Subcutaneous abdominal adipose tissue (tissue), 5 donors: ENCODE results near the gene CCDC187.

Source experiments
- H3K27ac ChIP-seq: one replicate; pipeline ENCODE4 v1.7.0; 2013; ENCODE audit warnings: low read depth, mild to moderate bottlenecking, inconsistent platforms, low read length, moderate library complexity
- H3K27me3 ChIP-seq, 5 donors: one replicate each; pipeline ENCODE4 v1.7.0; 2013; ENCODE audit warnings: low read length in 5 of 5, inconsistent platforms in 1 of 5; ENCODE audit not compliant: control insufficient read depth in 5 of 5, insufficient read depth in 4 of 5
- H3K36me3 ChIP-seq, 5 donors: one replicate each; pipeline ENCODE4 v1.7.0; 2013; ENCODE audit warnings: low read length in 5 of 5; ENCODE audit not compliant: control insufficient read depth in 5 of 5, insufficient read depth in 5 of 5
- H3K4me1 ChIP-seq, 5 donors: one replicate each; pipeline ENCODE4 v1.7.0; 2013; ENCODE audit warnings: low read length in 5 of 5, mild to moderate bottlenecking in 3 of 5, moderate library complexity in 1 of 5; ENCODE audit not compliant: control insufficient read depth in 5 of 5, insufficient read depth in 5 of 5
- H3K4me3 ChIP-seq, 5 donors: one replicate each; pipeline ENCODE4 v1.7.0; 2013; ENCODE audit warnings: low read length in 5 of 5, low read depth in 1 of 5
- H3K9ac ChIP-seq, 5 donors: one replicate each; pipeline ENCODE4 v1.7.0; 2013; ENCODE audit warnings: low read length in 5 of 5, mild to moderate bottlenecking in 4 of 5, moderate library complexity in 3 of 5
- H3K9me3 ChIP-seq, 5 donors: one replicate each; pipeline ENCODE4 v1.7.0; 2013; ENCODE audit warnings: low read length in 5 of 5; ENCODE audit not compliant: control insufficient read depth in 5 of 5
- donor health status: healthy.
- donor health status: healthy.
- donor health status: healthy.
- donor health status: healthy.
- donor health status: healthy.

CCDC187 gene

GRCh38 chr9:136314056-136314416 is 10.1 kb upstream of the CCDC187 start:
- H3K9me3 ChIP-seq, result peaks cover 4 to 11% (median 11%) of the 10 kb centered on the region in 5 donors
- H3K9ac ChIP-seq, result no peak overlapping the region
- no peak overlapping the region for H3K27ac ChIP-seq
- H3K36me3 ChIP-seq, result no peaks in the 10 kb centered on the region
- no peak overlapping the region for H3K4me3 ChIP-seq
- H3K4me1 ChIP-seq, result no peaks in the 10 kb centered on the region
- peaks cover 7 to 31% (median 26%) of the 10 kb centered on the region in 5 donors for H3K27me3 ChIP-seq

DNA sequence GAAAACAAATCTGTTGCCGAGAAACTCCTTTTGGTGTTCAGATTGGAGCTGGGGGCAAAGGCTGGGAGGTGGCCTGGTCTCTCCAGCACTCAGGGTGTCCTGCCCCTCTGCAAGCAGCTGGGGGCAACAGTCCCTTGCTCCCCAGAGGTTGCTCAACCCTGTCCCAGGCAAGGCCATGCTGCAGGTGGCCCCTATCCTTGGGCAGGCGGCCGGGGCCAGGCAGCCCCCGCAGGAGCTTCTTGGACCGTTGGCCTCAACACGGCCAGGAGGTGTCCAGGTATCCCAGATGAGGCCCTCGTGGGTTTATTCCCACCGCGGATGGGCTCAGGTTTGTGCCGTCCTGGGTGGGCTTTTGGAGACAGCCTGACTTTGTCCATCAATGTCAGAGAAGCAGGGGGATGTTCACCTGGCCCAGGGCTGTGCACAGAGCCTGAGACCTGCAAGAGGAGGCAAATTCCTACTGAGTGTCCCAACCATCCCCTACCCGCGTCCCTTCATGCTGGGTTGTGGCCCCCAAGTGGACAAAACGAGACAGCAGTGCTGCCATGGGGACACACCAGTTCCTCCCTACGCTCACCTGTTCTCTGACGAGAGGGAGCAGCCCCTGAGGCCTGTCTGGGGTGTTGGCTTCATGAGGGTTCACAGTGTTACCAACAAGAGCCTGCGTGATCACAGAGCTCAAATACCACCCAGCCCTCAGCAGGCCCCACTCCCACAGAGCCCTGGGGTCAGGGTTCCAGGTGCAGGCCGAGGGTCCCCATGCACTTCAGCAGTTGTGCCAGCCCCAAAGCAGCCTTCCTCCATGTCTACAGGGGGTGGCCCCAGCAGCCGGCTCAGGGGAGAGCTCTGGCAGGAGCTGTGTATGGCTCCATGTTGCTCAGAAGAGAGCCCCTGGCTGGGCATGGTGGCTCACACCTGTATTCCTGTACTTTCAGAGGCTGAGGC is 9.5 kb upstream of the CCDC187 start:
- no peak overlapping the region for H3K4me3 ChIP-seq

DNA sequence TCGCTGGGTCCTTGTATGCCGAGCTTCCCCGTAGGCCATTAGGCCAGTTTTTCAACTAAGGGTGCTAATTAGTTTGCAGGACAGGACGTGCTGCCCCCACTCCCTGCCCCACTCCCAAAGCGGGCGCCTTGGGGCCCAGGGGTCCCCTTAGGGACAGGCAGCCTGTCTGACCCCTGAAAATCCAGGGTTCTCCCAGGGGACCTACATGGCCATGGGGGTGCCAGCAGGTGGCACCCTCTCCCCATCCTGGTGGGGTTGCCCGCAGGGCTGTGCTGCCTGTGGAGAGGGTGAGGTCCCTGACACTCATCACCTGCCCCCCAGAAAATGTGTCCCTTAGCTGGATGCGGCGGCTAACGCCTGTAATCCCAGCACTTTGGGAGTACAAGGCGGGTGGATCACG is 8.5 kb upstream of the CCDC187 start:
- Histone ChIP-seq H3K4me1 (no peaks in the 10 kb centered on the region), H3K9me3 (peaks cover 4 to 11% (median 11%) of the 10 kb centered on the region in 5 donors), H3K4me3 (no peak overlapping the region), H3K36me3 (no peaks in the 10 kb centered on the region), H3K9ac (no peak overlapping the region), H3K27me3 (peaks cover 7 to 42% (median 39%) of the 10 kb centered on the region in 5 donors), H3K27ac (no peak overlapping the region)

More for the DNA sequence above, 9.5 kb upstream of the CCDC187 start:
- Histone ChIP-seq H3K27ac (no peak overlapping the region), H3K9ac (no peak overlapping the region), H3K27me3 (peaks cover 7 to 37% (median 32%) of the 10 kb centered on the region in 5 donors), H3K4me1 (no peaks in the 10 kb centered on the region), H3K36me3 (no peaks in the 10 kb centered on the region), H3K9me3 (peaks cover 4 to 11% (median 11%) of the 10 kb centered on the region in 5 donors)

DNA sequence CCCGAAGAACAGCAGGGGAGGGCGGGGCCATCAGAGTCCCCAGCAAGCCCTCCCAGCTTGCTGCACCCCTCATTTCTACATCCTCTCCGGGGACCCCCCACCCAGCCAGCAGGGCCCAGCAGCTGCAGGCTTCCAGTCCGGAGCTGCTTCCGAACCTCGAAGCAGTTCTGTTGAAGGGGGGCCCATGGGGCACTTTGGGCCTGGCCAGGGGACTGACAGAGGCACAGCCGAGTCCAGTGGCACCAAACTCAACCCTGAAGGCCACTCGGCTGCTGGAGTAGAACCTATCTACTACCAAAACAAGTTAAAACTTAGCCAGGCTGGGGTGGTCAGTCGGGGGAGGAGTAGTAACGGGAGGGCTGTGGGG is 8.1 kb upstream of the CCDC187 start:
- peaks cover 7 to 47% (median 43%) of the 10 kb centered on the region in 5 donors for H3K27me3 ChIP-seq

DNA sequence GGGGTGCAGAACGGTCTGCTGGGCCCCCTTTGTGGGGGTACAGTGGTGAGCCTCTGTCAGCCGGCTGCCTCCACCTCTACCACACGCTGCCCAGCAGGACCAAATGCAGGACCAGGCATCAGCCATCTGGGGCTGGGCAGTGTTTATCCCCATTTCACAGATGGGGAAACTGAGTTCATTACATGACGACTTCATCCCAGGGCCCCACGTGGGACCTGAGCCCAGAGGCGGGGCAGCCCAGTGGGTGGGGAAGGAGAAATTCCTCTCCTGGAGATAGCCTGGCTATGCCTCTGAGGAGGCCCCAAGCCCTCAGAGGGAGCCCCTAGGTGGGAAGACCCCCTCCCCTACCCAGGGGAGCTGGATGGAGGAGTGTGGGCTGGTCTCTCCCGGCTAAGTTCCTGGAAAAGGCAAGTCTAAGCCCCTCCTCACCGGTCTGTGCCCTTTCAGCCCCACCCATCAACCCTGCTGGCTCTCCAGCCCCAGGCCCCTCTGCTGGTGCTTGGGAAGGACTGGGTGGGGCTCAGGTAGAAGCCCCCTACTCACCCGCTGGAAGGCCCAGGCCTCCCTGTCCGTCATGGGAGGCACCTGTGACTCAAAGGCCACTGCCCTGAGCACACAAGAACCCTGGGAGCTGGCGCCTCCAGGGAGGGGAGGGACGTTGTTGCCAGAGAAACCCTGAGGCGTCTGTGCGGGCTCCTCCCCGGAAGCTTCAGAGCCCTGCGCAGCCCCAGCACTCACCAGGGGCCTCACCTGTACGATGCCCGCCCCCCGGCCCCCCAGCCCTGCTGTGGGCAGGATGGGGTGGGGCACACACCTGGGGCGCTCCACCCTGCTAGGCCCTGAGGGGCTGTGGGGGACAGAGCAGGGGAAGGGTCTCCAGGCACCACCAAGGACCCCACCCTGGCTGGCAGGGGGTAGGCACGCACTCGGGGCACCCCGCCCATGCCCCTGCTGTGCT is 7.4 kb upstream of the CCDC187 start:
- H3K9me3 ChIP-seq, result peaks cover 4 to 11% (median 11%) of the 10 kb centered on the region in 5 donors
- H3K36me3 ChIP-seq, result no peaks in the 10 kb centered on the region
- H3K27ac ChIP-seq, result no peak overlapping the region
- no peaks in the 10 kb centered on the region for H3K4me1 ChIP-seq
- no peak overlapping the region for H3K9ac ChIP-seq
- H3K4me3 ChIP-seq, result no peak overlapping the region
- H3K27me3 ChIP-seq, result peaks cover 7 to 52% (median 45%) of the 10 kb centered on the region in 5 donors

More for the DNA sequence above, 8.1 kb upstream of the CCDC187 start:
- no peaks in the 10 kb centered on the region for H3K4me1 ChIP-seq
- no peaks in the 10 kb centered on the region for H3K36me3 ChIP-seq
- H3K9me3 ChIP-seq, result peaks cover 4 to 11% (median 11%) of the 10 kb centered on the region in 5 donors
- no peak overlapping the region for H3K9ac ChIP-seq
- H3K4me3 ChIP-seq, result no peak overlapping the region
- H3K27ac ChIP-seq, result no peak overlapping the region

DNA sequence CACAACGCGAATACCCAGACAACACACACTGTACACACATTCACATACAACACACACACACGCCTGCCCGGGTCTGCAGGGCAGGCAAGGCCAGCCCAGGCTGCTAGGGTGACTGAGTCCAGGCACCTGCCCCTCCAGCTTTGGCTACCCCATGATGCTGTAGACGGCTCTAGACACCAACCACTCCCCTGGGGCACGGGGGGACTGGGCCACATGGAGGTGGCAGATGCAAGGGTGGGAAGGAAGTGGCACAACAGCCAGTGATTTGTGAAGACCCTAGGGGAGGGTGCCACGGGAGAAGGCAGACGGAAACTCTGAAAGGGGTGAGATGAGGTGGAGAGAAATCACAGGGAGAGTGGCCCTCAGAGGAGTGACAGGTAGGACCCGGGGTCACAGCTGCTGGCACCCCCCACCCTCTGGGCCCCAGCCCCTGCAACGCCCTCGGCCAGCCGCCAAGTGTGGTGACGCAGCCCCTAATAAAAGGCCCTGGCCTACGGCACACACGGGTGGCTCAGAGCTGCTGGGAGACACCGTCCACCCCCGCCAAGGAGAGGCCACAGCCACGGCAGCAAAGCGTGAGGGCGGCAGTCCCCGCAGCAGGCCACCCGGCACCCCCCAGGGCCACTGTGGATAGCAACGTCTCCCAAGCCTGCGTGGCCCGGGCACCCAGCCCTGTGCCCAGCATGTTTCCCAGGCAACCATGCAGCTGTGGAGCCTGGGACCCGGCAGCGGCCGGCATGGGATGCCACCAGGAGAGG is 6.6 kb upstream of the CCDC187 start:
- H3K9me3 ChIP-seq, result peaks cover 4 to 10% (median 10%) of the 10 kb centered on the region in 5 donors
- H3K9ac ChIP-seq, result no peak overlapping the region
- H3K36me3 ChIP-seq, result no peaks in the 10 kb centered on the region
- no peak overlapping the region for H3K27ac ChIP-seq
- H3K27me3 ChIP-seq, result peaks cover 7 to 60% (median 51%) of the 10 kb centered on the region in 5 donors
- H3K4me1 ChIP-seq, result no peaks in the 10 kb centered on the region
- H3K4me3 ChIP-seq, result no peak overlapping the region

GRCh38 chr9:136309806-136310220 is 5.9 kb upstream of the CCDC187 start:
- no peaks in the 10 kb centered on the region for H3K36me3 ChIP-seq
- H3K27me3 ChIP-seq, result peaks cover 7 to 66% (median 52%) of the 10 kb centered on the region in 5 donors
- no peaks in the 10 kb centered on the region for H3K4me1 ChIP-seq
- no peak overlapping the region for H3K27ac ChIP-seq
- no peak overlapping the region for H3K4me3 ChIP-seq
- H3K9ac ChIP-seq, result no peak overlapping the region
- H3K9me3 ChIP-seq, result peaks cover under 1 to 5% (median 4%) of the 10 kb centered on the region in 5 donors

GRCh38 chr9:136309101-136309801 is 5.4 kb upstream of the CCDC187 start:
- Histone ChIP-seq H3K9ac (no peak overlapping the region), H3K4me3 (no peak overlapping the region), H3K27ac (no peak overlapping the region), H3K27me3 (peaks cover 7 to 72% (median 52%) of the 10 kb centered on the region in 5 donors), H3K4me1 (no peaks in the 10 kb centered on the region), H3K9me3 (peaks cover 0 to under 1% (median 0%) of the 10 kb centered on the region in 5 donors), H3K36me3 (no peaks in the 10 kb centered on the region)

- Histone ChIP-seq H3K36me3 (no peaks in the 10 kb centered on the region), H3K9me3 (no peaks in the 10 kb centered on the region), H3K27ac (no peak overlapping the region), H3K4me3 (no peak overlapping the region), H3K9ac (no peak overlapping the region), H3K4me1 (no peaks in the 10 kb centered on the region), H3K27me3 (peaks cover 7 to 73% (median 52%) of the 10 kb centered on the region in 5 donors)
Observed at GRCh38 chr9:136308702-136309053, 4.8 kb upstream of the CCDC187 start.
